GM18511 (cell line): ENCODE measurements around the gene COPG2.

Source experiments
- ATAC-seq: cut with Tn5 transposase; IDR thresholded peaks from one replicate; pipeline ENCODE4 v1.9.1; 2021; ENCODE audit warnings: mild to moderate bottlenecking, moderate library complexity; ENCODE audit not compliant: unreplicated experiment

The COPG2 gene

GRCh38 chr7:130479716-130480400 is 188.7 kb downstream of the COPG2 start:
- no peak for ATAC-seq

GRCh38 chr7:130478991-130479390 is 189.6 kb downstream of the COPG2 start:
- ATAC-seq, result no peak

GRCh38 chr7:130476297-130477150 is 192.0 kb downstream of the COPG2 start:
- peak; percentile 96 for ATAC-seq

GRCh38 chr7:130475776-130476175 is 192.8 kb downstream of the COPG2 start:
- ATAC-seq, result no peak

GRCh38 chr7:130473876-130474275 is 194.7 kb downstream of the COPG2 start:
- no peak for ATAC-seq

- ATAC-seq, result no peak
Observed at GRCh38 chr7:130473289-130473688, 195.3 kb downstream of the COPG2 start.

GRCh38 chr7:130471974-130472373 is 196.6 kb downstream of the COPG2 start:
- ATAC-seq, result no peak

- ATAC-seq, result no peak
Observed at GRCh38 chr7:130468612-130469011, 199.9 kb downstream of the COPG2 start.

- no peak for ATAC-seq
Observed at GRCh38 chr7:130463553-130464434, 204.8 kb downstream of the COPG2 start.

- ATAC-seq, result no peak
Observed at GRCh38 chr7:130461272-130461671, 207.3 kb downstream of the COPG2 start.

- peak; percentile 78 for ATAC-seq
Observed at GRCh38 chr7:130458257-130458656, 210.3 kb downstream of the COPG2 start.
